ENCODE data around the gene UACA. TPM values are rescaled to one million over a fixed set of nuclear protein-coding genes. Genes with fewer than 3 reads are reported as not detected.

The UACA gene
- total and polyA plus RNA-seq, 9 of the 15 experiments (the other 6 are each of a cell fraction or from before 2014, with no cell fraction given), result 0.06 to 0.33 (median 0.15) TPM; not detected in 5

DNA sequence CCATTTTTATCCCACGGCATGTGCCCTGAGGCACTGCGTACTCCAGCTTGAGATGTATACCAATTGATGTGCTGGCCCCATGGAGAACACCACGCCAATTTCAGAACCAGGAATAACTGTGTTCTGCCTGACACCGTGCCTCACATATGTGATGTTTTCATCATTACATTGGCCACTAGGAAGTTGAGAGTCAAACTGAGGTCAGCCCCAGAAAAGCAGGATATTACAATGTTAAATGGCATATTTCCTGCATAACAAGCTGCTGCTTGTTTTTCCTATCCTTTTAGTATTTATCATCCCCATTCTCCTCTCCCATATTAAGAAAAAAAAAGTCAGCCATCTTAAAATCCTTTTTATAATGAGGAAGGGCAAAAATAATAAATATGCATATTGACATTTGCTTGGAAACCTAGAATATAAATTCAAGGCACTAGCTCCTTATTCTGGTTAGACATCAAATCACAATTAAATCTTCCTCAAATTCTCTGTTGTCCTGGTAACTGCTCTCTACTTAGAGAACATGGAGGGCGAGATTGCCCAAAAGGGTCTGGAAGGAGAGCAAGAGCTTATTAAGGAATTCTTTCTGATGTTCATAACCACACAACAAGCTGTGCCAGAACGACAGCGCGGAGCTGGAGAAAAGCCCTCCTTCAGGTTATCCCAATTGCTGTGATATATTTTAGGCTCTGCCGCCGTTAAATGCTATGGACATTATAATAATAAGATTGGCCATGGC, 112.6 kb downstream of the UACA start:
- no peak overlapping the region for H3K4me2 ChIP-seq (ENCODE audit: insufficient read depth, low read length)
- FAIRE-seq, result no peak
- H3K9ac ChIP-seq (ENCODE audit: insufficient read depth in 1 of 2, low read depth in 2 of 2, low read length in 2 of 2), result no peak overlapping the region
- TF ChIP-seq ADNP (tag; IDR thresholded peaks at IDR 0.05) (no peak), PTRF (tag; IDR thresholded peaks at IDR 0.05) (no peak), CBFB (CRISPR knock-in tag; IDR thresholded peaks at IDR 0.05) (no peak)
- TF ChIP-seq, protein P1, sequence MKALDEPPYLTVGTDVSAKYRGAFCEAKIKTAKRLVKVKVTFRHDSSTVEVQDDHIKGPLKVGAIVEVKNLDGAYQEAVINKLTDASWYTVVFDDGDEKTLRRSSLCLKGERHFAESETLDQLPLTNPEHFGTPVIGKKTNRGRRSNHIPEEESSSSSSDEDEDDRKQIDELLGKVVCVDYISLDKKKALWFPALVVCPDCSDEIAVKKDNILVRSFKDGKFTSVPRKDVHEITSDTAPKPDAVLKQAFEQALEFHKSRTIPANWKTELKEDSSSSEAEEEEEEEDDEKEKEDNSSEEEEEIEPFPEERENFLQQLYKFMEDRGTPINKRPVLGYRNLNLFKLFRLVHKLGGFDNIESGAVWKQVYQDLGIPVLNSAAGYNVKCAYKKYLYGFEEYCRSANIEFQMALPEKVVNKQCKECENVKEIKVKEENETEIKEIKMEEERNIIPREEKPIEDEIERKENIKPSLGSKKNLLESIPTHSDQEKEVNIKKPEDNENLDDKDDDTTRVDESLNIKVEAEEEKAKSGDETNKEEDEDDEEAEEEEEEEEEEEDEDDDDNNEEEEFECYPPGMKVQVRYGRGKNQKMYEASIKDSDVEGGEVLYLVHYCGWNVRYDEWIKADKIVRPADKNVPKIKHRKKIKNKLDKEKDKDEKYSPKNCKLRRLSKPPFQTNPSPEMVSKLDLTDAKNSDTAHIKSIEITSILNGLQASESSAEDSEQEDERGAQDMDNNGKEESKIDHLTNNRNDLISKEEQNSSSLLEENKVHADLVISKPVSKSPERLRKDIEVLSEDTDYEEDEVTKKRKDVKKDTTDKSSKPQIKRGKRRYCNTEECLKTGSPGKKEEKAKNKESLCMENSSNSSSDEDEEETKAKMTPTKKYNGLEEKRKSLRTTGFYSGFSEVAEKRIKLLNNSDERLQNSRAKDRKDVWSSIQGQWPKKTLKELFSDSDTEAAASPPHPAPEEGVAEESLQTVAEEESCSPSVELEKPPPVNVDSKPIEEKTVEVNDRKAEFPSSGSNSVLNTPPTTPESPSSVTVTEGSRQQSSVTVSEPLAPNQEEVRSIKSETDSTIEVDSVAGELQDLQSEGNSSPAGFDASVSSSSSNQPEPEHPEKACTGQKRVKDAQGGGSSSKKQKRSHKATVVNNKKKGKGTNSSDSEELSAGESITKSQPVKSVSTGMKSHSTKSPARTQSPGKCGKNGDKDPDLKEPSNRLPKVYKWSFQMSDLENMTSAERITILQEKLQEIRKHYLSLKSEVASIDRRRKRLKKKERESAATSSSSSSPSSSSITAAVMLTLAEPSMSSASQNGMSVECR (CRISPR knock-in tag; IDR thresholded peaks at IDR 0.05), result no peak
- TF ChIP-seq, protein P2, sequence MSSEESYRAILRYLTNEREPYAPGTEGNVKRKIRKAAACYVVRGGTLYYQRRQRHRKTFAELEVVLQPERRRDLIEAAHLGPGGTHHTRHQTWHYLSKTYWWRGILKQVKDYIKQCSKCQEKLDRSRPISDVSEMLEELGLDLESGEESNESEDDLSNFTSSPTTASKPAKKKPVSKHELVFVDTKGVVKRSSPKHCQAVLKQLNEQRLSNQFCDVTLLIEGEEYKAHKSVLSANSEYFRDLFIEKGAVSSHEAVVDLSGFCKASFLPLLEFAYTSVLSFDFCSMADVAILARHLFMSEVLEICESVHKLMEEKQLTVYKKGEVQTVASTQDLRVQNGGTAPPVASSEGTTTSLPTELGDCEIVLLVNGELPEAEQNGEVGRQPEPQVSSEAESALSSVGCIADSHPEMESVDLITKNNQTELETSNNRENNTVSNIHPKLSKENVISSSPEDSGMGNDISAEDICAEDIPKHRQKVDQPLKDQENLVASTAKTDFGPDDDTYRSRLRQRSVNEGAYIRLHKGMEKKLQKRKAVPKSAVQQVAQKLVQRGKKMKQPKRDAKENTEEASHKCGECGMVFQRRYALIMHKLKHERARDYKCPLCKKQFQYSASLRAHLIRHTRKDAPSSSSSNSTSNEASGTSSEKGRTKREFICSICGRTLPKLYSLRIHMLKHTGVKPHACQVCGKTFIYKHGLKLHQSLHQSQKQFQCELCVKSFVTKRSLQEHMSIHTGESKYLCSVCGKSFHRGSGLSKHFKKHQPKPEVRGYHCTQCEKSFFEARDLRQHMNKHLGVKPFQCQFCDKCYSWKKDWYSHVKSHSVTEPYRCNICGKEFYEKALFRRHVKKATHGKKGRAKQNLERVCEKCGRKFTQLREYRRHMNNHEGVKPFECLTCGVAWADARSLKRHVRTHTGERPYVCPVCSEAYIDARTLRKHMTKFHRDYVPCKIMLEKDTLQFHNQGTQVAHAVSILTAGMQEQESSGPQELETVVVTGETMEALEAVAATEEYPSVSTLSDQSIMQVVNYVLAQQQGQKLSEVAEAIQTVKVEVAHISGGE (CRISPR knock-in tag; IDR thresholded peaks at IDR 0.05), result no peak
- no peaks in the 10 kb centered on the region for H3K9me1 ChIP-seq (ENCODE audit: control insufficient read depth, insufficient read depth, low read length)
- H3K27ac ChIP-seq (ENCODE audit: extremely low read depth, low read depth, low read length), result no peak overlapping the region
- no peak for ATAC-seq
- H3K9me3 ChIP-seq (replicated peaks; ENCODE audit: control insufficient read depth, insufficient read depth, low read depth, low read length), result no peaks in the 10 kb centered on the region
- in situ Hi-C loops (cut with MboI) (no loop called here), intact Hi-C loops (cut with micrococcal nuclease) (no loop called here)
- no peak overlapping the region for H2AFZ ChIP-seq (ENCODE audit: low read depth, low read length)
- H3K4me3 ChIP-seq, result no peak overlapping the region
- ChIA-PET POLR2A (no interaction called here), CTCF (ENCODE audit: low intra/inter-chr PET ratio) (no interaction called here)
- BruUV-seq (replicated peaks), result no TSS peak
- H3K4me1 ChIP-seq (replicated peaks in 1 of 2; ENCODE audit: control insufficient read depth in 2 of 2, insufficient read depth in 2 of 2, low read length in 2 of 2), result no peaks in the 10 kb centered on the region
- no peaks in the 10 kb centered on the region for H3K36me3 ChIP-seq (ENCODE audit: control insufficient read depth, insufficient read depth, low read length)
- 1% methylated on average over 10 of the region's 10 CpGs for WGBS (ENCODE audit: insufficient coverage, low coverage, missing lambda C conversion rate)
- no peaks in the 10 kb centered on the region for H4K20me1 ChIP-seq (replicated peaks; ENCODE audit: control insufficient read depth, insufficient read depth, low read length)
- DNase-seq (ENCODE audit: extremely low read depth in 1 of 4, low spot score in 3 of 4), result no peak
- H3K79me2 ChIP-seq (ENCODE audit: control insufficient read depth, insufficient read depth, low read length), result no peaks in the 10 kb centered on the region
- H3K27me3 ChIP-seq (ENCODE audit: control insufficient read depth in 2 of 2, insufficient read depth in 2 of 2, low read length in 2 of 2), result no peaks in the 10 kb centered on the region; a peak in 2 of 5 replicates

Measured in K562 (cell line).